LNCAP (cell line): ENCODE results near the gene BEST3.

Experiments used
- CTCF ChIP-seq: fragments of 450-650 bp; IDR thresholded peaks from 2 replicates; pipeline ENCODE4 v1.5.1; 2017; ENCODE audit warnings: mild to moderate bottlenecking

Gene BEST3

GRCh38 chr12:69701826-69702225, 2.7 kb upstream of the BEST3 start:
- no peak for TF ChIP-seq CTCF

- no peak for TF ChIP-seq CTCF
Observed at GRCh38 chr12:69698054-69698453, 1.0 kb downstream of the BEST3 start.

- no peak for TF ChIP-seq CTCF
Observed at GRCh38 chr12:69694123-69694522, 5.0 kb downstream of the BEST3 start.

GRCh38 chr12:69689638-69690037, 9.5 kb downstream of the BEST3 start:
- no peak for TF ChIP-seq CTCF

DNA sequence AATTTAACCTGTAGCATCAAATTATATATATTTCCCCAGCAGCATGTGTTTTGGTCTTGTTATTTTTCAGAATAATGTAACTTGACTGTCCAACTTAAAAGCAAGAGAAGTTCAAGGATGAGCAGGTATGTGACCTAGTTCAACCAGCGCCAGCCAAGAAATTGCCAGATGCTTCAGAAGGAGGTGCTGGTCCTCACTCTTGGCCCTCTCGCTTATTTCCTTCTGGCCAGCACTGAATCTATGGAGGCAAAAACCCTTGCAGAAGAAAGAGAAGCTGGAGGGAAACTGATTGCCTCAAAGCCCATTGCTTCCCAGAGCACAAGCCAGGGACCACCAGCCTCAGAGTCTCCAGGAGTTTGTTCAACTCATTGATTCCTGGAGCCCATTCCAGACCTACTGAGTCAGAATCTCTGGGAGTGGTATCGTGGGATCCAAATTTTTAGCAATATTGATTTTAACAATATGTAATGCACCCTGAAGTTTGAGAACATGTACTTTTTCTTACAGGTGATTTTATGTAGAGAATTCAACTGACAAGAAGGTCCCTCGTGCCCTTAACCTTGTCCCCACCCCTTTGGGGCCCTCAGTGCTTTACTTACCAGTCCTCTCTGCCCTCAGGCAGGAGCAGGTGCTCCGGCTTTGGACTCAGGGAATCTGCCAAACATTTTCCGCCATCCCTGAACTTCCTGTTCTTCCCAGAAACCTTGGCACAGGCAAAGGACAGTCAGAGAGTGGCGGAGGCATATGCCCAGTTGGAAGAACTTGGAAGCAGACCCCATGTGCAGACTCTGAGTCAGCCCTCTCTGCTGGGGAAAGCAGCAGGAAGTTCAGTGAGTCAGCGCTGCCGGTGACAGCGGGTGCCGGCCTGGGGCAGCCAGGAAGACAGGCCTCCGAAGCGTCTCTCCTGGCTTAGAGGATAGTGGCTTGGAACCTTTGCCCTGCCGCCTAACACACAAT, 10.4 kb downstream of the BEST3 start:
- no peak for TF ChIP-seq CTCF

GRCh38 chr12:69688021-69688420, 11.1 kb downstream of the BEST3 start:
- TF ChIP-seq CTCF = no peak

- no peak for TF ChIP-seq CTCF
Observed at GRCh38 chr12:69687390-69687789, 11.7 kb downstream of the BEST3 start.
